ENCODE results near the gene GUCY2C.
"Not testable (repeated sequence)": the region's sequence is repeated elsewhere in the genome, so short reads cannot be mapped to it uniquely, and the experiment has no call there.

GUCY2C gene

DNA sequence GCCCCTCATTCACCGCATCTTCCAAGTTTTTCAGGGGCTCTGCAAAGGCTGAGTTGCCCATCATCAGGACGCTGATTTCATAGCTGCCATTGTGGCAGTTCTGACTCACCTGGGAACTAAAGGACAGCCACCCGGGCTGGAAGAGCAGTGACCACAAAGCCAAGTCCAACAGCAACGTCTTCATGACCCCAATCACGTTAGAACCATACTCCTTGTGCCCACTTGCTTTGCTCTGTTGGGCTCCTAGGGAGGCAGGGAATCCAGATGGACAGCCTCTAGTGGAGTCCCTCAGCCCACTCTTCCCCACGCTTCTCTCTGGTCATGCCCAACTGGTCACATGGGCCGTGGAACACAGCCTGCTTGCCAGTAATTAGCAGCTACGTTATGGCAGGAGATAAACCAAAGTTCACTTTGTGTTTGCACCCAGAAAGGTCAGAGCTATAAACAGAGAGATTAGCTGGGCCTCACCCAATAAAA is at the start of gene GUCY2C:
GUCY2C (minus strand) TSS at position 335 of the 477 bp plus-strand sequence; CDS start at position 184, 151 bp downstream.
- no peak for DNase-seq

GRCh38 chr12:14743061-14743460 is 46.7 kb upstream of the GUCY2C start:
- DNase-seq: no peak

DNA sequence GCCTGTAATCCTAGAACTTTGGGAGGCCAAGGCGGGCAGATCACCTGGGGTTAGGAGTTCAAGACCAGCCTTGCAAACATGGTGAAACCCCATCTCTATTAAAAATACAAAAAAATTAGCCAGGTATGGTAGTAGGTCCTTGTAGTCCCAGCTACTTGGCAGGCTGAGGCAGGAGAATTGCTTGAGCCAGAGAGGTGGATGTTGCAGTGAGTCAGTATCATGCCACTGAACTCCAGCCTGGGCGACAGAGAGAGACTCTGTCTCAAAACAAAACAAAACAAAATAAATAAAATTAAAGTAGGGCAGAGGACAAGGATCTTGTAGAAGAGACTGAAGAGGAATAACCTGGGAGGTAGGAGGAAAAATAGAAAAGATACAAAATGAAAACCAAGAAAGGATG is 45.5 kb upstream of the GUCY2C start:
- no peak for DNase-seq

- no peak for DNase-seq
These were observed 44.8 kb upstream of the GUCY2C start for GRCh38 chr12:14741153-14741552.

- not testable (repeated sequence) for DNase-seq
These were observed 40.0 kb upstream of the GUCY2C start for GRCh38 chr12:14736441-14736840.

GRCh38 chr12:14731821-14732220 is 35.4 kb upstream of the GUCY2C start:
- no peak for DNase-seq

DNA sequence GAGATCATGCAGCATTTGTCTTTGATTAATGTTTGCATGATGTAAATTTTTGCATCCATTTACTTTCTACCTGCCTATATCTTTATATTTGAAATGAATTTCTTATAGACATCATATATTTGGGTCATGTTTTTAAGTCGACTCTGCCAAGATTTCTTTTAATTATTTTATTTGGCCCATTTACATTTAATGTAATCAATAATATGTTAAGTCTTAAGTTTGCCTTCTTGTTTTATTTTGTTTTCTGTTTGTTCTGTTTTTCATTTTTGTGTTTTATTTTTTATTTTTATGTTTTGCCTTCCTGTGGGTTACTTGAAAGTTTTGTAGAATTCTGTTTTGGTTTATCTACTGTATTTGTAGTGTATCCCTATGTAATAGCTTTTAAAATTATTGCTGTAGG is 33.2 kb upstream of the GUCY2C start:
- no peak for DNase-seq

DNA sequence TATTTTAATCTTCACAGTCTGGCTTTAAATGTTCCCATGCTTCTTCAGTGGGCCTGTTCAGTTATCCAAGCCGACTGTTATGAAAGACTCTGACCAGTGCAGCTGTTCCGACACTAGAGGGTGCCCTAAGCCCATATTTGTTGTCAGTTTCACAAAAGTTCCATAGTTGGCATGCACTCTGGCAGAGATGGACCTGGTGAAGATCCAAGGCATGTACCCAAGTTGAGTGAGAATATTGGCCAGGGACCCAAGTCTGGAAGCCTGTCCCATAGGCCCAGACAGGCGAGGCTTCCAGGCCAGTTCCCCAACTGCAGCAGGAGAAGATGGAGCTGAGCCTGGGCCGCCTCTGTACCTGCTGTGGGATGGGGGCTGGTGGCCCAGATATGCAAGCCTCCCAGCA is 27.4 kb upstream of the GUCY2C start:
- peak; percentile 30 to 47 for DNase-seq

- peak; percentile 11 to 26 for DNase-seq
These were observed 20.5 kb upstream of the GUCY2C start for GRCh38 chr12:14716848-14717444.

- no peak for DNase-seq
These were observed 18.0 kb upstream of the GUCY2C start for GRCh38 chr12:14714437-14714836.

DNA sequence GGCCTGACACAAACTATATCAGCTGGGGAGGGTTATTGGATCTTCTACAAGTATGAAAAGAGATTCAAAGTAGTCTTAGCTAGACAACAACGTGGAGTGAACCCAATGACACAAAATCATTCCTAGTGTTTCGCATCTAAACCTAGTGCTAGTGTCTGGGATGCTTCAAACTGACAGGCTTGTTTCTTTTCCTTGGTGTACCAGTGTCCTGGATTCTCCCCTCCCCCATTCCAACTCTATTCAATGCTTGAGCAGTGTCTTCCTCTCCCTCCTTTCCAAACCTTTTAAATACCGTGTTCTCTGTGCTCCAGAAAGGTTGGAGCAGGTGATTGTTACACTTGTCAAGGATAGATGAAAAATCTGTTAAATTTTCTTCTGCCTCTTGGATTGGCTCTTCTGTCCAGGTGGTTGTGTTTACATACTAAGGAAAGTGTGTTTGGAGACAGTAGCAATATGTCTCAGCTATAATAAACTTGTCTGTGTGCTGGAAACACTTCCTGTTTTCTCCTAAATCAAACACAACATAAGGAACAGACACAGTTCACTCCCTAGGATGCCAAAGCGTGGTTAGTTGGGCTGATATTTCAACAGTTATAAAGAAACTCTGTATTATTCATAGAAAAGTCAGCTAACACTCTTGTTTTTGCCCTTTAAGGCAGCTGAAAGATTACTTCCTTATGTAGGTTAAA is 14.4 kb upstream of the GUCY2C start:
- DNase-seq: no peak

DNA sequence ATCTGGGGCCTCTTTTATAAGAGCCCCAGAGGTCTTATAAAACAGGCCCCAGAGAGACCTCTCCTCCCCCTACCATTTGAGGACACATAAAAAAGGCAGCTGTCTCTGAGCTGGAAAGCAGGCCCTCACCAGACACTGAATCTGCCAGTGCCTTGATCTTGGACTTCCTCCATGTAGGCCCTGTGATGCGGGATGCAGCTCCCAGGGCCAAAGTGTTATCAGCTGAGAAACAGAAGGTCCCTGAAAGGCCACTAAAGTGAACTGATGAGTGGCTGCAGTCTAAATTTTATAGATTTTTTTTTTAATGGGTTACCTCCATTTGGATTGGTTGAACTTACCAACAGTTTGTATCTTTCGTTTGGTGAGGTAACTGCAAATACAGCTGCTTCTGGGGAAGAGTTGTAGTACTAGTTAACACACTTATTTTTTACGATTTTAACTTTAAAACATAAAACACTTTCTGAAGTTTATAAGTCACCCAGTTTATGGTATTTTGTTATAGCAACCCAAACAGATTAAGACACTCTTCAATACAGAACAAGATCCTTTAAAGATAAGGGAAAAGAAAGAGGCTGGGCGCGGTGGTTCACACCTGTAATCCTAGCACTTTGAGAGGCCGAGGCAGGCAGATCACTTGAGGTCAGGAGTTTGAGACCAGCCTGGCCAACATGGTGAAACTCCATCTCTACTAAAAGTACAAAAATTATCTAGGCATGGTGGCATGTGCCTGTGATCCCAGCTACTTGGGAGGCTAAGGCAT is 5.6 kb upstream of the GUCY2C start:
- no peak for DNase-seq

GRCh38 chr12:14700935-14701334 is 4.5 kb upstream of the GUCY2C start:
- no peak for DNase-seq

- DNase-seq: no peak
These were observed 3.5 kb upstream of the GUCY2C start for GRCh38 chr12:14699923-14700322.

- no peak for DNase-seq
These were observed 2.2 kb upstream of the GUCY2C start for GRCh38 chr12:14698555-14698954.

GRCh38 chr12:14695715-14696141 is 671 bp downstream of the GUCY2C start:
- DNase-seq: no peak

DNA sequence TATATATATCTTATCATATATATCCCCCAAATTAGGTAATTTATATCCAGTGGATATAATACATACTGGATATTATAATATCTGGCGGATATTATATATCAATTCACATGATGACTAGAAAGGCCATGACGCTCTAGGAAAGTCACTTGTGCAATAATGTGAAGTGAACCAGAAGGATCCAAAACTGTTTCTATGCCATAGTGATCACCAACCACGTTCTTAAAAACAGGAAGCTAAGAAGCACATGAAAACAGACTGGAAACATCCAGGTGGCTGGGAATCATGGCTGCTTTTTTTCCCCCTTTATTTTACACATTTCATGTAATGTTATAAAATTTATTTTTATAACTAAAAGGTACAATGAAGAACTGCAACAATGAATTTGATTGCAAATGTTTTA is 1.4 kb downstream of the GUCY2C start:
- DNase-seq: no peak

DNA sequence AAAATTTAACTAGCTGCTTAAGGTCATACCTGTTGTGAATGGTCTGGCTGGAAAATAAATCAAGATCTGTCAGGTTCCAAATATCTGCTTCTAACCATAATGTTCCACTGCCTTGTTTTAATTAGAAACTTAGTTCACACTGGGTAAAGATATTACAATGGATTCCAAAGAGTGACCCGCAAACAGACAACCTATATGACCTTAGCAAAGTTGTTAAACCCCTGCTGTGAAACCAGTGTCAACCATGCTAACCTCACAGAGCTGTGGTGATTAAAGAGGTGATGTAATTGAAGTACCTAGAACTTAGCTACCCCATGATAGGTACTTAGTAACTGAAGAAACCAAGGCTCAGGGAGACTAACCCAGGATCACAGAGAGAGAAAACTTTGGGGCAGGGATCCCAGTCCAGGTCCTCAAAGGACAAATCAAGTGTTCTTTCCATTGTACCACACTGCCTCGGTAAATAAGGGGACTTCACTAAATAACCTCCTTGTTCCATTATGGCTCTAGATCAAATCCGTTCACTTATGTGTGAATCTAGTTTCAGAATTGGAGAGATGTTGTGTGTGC is 2.2 kb downstream of the GUCY2C start:
- DNase-seq: no peak

GRCh38 chr12:14693116-14693515 is 3.3 kb downstream of the GUCY2C start:
- no peak for DNase-seq

DNA sequence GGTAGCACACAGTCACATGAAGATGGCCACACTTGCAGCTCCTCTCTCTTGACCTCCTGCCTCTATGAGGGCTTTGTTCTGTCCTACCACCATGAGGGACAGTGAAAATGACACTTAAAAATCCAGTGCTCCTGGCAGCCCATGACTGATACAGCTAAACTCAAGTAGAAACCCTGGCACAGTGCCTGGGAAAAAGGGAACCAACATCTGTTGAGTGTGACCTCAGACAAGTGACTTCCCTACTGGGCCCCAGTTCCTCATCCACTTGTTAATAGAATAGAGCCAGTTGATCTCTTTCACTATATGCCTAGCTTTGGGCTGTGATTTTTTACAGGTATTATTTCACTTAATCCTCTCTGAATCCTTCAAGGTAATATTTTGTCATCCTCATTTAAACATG is 4.8 kb downstream of the GUCY2C start:
- no peak for DNase-seq

GRCh38 chr12:14689996-14690395 is 6.4 kb downstream of the GUCY2C start:
- no peak for DNase-seq

DNA sequence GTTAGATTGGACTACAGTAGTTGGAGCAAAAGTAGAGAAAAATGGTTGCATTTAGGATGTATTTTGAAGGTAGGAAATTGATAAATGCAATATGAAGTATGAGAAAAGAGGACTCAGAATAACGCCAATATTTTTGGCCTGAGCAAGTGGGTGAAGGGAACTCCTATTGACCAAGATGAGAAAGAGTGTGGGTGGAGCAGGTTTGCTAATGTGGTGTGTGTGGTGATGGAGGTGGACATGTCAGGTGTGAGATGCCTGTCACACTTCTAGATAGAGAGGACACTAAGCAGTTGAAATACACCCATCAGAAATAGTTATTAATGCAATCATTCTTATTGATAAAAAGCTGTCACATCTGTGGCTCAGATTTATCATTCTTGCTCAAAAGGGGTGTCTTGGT is 7.3 kb downstream of the GUCY2C start:
- DNase-seq: no peak

DNA sequence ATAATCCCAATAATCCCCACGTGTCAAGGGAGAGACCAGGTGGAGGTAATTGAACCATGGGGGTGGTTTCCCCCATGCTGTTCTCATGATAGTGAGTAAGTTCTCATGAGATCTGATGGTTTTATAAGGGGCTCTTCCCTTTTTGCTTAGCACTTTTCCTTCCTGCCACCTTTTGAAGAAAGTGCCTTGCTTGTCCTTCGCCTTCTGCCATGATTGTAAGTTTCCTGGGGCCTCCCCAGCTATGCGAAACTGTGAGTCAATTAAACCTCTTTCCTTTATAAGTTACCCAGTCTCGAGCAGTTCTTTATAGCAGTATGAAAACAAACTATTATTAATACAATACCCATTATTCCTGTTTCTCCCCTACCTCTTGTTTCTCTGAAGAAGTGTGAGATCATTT is 14.2 kb downstream of the GUCY2C start:
- not testable (repeated sequence) for DNase-seq

DNA sequence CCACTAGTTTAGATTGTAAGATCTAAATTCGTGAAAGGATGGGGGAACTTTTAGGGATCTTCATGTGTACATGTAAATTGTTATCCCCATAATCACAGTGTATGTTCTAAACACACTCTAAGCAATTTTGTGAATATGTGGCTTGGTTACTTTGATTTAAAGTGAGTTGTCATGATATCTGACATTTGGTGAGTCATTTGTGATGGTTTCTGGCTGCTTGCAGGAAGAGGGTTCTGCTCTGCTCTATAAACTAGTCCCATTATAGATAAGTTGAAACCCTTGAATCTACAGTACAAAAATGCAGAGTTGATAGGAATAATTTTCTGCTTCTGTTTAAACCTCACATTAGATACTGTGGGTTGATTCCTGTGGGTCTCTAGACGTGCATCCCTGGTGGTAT is 14.8 kb downstream of the GUCY2C start:
- DNase-seq: no peak
